SKM-1 (cell line): ENCODE data around the gene EDN2.

Source experiments
- DNase-seq: peaks from one replicate; lab custom pipeline; 2025; ENCODE audit not compliant: unreplicated experiment; lab: John Stamatoyannopoulos, UW

Gene EDN2

DNA sequence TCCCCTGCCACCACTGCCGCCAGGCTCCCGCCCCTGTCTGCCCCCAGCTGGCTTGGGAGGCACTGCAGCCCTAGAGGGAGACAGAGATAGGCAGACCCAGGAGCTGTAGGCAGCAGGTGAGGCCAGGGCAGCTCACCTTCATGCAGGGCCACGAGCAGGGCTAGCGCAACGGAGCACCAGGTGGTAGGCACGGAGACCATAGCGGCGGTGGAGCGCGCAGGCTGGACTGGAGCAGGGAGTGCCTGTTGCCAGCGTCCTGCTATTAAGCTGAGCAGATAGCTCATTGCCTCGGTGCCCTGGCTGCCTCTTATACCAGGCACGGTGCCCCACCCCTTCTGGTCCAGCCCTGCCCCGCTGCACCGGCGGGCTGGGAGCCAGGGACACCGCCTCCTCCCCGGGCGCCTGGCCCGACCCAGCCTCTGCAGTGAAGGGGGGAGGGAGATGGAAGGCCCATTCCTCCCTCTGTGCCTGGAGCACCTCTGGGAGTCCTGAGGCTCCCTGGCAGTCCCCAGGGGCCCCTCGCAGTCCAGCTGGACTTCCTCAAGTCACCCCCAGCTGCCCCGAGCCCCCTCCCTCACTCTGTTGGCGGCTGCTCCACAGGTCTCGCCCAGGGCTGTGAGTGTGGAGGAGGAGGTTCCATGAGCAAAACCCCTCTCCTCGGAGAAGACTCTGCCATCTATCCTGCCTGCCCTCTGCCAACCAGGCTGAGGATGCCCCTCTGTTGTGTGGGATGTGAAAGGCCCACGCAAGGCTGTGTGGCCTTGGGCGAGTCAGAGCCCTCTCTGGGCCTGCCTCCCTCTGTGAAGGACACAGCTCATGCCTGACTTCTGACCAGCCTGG, at the start of gene EDN2:
TSS of gene EDN2 (minus strand) at position 282 of the 840 bp plus-strand sequence. CDS start at position 200, 82 bp downstream.
- no peak for DNase-seq

DNA sequence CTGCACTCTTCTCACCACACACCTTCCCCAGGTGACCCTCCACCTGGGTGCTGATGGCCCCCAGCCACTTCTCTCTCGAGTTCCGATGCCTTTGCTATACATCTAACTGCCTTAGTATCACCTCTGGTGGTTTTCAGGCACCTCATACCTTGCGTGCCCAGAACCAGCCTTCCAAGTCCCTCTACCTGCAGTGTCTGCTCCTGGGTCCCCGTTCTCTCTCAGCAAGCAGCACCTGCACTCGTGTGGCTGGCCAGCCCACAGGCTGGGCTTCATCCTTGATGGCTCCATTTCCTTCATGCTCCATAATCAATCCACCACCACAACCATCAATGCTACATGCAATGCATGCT, 49.2 kb upstream of the EDN2 start:
- DNase-seq = no peak

DNA sequence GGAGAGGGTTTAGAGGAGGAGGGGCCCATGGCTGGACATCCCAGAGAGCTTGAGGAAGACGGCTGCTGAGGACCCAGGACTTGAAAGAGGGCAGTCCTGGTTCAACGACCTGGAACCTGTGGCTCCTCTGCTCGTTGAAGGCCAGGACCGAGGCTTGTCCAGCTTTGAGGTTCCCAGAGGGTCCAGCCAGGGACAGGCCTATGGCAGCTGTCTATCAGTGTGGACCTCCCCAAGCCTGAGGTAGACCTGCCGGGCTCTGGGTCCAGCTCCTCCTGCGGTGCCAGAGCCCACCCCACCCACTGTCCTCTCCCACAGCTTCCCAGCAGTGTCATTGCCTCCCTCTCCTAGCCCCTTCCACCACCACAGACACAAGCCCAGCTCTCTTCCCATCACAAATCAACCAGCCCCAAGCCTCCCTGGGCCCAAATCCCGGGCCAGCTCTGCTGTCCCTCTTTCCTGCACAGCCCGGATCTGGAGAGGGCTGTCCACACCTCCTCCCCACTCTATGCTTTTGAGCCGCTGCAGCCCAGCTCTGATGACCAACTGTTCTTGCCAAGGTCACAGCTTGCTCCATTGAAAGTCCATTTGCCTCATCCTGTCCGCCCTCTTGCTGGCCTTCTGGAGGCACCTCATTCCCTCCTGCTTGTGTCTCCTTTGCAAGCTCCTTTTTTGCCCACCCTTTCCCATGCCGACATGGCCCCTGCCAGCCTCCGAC, 48.7 kb upstream of the EDN2 start:
- no peak for DNase-seq

DNA sequence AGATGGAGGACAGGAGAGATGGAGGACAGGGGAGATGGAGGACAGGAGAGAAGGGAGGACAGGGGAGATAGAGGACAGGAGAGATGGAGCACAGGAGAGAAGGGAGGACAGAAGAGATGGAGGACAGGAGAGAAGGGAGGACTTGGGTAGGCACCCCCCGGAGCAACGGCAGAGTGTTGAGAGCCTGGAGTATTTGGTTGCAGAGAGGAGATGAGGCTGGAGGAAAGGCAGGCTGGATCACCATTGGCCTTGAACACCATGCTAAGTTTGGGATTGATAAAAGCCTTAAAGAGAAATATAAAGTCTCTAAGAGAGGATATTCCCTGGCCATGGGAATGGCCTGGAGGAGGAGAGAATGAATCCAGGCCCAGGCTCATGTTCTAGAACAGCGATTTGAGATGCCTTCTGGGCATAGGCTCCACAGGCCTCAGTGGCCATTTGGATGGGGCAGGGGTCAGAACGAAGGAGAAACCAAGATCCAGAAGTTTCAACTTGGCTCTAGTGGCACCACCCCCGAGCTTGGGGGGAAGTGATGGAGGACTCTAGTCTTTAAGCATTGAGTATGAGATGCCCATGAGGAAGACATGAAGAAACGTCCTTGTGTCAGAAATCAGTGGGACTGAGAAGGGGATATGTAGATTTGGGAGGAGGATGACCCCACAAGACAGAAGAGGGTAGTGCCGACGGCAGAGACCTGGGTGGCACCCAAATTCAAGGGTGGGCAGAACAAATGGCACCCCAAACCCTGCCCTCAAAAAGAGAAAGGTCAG, 47.9 kb upstream of the EDN2 start:
- DNase-seq = no peak

DNA sequence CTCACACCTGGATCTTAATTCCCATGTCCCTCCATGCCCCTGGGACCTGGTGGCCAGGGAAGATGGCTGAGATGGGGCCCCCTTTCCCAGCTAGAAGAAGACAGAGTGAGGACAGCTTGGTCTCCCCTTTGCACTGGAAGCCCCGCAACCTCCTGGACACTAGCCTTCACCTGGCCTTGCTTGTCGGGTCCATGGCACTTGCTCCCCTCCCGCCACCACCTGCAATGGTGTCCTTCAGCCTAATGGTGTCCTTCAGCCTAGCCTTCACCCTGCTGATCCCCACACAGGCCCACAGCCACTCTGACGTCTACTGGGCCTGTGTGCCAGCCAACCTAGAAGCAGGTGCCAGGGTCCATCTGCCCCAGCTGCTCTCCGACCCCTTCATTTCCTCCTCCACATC, 45.9 kb upstream of the EDN2 start:
- no peak for DNase-seq

DNA sequence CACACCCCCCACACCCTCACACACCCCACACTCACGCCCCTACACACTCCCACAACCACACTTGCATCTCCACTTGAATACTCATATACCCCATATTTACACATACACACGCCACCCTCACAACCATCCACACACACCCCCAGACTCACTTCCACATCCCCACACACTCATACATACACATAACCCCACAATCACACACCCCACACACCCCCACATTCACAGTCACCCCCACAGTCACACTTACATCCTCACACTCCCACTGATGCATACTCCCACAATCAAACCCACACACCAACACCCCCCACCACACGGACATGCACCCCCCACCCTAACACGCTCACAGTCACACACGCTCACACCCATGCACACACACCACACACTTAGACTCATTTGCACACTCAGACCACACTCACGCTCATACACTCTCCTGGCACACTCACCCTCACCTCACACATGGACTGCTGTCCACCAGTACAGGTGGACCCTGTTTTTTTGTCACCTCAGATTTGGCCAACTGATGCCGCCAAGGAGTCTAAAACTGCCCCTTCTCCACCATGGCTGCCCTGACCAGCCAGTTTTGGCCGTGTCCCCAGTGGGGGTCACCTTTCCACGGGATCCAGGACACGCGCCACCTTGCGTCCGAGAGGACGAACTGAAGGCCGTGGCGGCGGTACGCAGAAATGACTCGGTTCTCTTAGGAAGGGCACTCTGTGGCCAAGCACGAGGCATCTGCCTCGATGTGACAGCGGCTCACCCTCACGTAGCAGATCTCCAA, 45.3 kb upstream of the EDN2 start:
- DNase-seq = no peak

DNA sequence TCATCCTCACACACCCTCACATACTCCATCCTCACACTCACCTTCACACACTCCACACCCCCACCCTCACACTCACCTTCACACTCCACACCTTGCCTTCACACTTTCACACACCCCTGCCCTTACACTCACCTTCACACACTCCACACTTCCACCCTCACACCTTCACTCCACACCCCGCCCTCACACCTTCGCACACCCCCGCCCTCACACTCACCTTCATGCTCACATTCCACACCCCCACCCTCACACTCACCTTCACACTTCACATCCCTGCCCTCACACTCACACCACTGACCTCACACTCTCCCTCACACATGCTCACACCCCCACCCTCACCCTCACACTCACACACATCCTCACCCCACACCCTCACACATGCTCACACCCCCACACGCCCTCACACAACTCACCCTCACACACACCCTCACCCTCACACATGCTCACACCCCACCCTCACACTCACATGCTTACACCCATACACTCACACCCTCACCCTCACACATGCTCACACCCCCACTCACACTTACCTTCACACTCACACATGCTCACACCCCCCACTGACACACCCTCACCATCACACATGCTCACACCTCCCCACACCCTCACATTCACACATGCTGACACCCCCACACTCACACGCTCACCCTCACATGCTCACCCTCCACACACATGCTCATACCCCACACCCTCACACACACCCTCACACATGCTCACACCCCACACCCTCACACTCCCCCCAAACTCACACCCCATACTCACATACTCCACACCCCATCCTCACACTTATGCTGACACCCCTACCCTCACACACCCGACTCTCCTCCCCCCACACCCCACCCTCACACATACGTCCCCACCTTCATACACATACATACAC, 44.5 kb upstream of the EDN2 start:
- DNase-seq = no peak

DNA sequence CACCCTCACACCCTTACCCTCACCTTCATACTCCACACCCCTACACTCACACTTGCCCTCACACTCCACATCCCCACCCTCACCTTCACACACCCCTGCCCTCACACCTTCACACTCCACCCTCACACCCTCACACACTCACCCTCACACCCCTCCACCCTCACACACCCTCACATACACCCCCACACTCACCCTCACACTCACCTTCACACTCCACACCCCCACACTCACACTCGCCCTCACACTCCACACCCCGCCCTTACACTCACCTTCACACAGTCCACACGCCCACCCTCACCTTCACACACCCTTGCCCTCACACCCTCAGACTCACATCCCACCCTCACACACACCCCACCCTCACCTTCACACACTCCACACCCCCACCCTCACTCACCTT, 43.6 kb upstream of the EDN2 start:
- DNase-seq = no peak

DNA sequence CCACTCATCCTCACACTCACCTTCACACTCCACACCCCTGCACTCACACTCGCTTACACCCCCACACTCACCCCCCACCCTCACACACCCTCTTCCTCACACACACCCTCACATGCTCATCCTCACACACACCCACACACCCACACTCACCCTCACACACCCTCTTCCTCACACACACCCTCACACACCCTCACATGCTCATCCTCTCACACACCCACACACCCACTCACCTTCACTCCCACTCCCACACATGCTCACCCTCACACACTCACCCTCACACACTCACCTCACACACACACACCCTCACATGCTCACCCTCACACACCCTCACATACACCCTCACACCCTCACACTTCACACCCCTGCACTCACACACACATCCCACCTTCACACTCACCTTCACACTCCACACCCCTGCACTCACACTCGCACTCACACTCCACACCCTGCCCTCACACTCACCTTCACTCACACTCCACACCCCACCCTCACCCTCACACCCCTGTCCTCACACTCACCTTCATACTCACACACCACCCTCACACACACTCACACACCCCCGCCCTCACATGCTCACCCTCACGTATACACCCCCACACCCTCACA, 42.6 kb upstream of the EDN2 start:
- no peak for DNase-seq

DNA sequence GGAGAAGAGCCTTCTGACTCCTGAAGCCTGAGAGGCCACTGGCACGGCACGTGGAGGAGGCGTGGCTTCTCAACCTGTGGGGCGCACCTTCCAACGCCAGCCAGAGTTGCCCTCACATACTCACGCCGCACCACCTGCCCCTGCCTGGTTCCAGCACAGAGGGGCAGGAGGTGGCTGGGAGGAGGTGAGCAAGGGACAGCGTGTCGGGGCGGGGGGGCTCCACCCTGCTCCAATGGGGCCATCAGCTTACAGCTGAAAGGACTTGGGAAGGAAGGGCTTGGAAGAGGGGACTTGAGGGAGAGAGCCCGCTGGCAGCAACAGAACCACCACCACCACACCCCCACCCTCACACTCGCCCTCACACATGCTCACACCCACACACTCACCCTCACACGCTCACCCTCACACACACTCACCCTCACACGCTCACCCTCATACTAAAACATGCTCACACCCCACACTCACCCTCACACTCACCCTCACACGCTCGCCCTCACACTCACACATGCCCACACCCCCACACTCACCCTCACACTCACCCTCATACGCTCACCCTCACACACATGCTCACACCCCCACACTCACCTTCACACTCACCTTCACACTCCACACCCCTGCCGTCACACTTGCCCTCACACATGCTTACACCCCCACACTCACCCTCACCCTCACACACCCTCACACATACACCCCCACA, 41.6 kb upstream of the EDN2 start:
- no peak for DNase-seq

DNA sequence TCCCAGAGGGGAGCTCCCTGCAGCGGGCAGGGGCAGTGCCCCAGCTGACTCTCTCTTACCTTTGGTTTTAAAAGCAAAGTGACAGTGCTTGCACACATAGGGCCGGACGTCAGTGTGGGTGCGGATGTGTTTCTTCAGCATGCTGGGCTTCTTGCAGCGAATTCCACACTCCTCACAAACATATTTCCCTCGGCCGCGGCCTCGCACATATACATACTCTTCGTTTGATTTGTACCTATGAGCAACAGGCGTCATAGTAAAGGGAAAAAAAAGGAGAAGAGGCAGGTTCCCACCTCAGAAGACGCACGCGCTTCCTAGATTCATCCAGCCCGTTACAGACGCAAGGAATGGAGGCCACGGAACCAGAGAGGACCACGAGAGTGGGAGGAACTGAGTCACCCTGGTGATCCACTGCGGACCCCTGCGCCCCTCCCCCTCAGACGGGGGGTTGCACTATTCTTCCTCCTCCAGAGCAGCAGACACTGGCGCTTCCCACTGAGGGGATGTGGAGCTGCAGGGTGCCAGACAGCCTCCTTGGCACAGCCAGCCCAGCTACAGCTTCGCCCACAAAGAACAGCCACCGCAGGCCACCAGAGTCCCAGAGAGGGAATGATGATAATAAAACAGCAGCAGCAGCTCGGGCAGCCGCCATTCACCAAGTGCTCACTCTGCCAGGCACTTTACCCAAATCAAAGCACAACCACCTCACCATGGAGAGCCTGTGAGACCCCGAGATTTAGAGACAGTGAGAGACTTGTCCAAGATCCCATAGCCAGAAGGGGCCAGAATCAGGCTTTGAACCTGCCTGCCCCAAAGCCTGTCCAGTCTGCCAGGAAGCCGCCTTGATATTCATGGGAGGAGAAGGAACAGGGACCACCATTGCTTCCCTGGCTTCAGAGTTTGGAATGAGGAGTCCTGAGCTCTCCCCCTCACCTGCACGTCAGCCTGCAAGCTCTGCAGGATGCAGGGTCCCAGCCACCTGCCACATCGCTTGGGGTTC, 40.5 kb upstream of the EDN2 start:
- no peak for DNase-seq

DNA sequence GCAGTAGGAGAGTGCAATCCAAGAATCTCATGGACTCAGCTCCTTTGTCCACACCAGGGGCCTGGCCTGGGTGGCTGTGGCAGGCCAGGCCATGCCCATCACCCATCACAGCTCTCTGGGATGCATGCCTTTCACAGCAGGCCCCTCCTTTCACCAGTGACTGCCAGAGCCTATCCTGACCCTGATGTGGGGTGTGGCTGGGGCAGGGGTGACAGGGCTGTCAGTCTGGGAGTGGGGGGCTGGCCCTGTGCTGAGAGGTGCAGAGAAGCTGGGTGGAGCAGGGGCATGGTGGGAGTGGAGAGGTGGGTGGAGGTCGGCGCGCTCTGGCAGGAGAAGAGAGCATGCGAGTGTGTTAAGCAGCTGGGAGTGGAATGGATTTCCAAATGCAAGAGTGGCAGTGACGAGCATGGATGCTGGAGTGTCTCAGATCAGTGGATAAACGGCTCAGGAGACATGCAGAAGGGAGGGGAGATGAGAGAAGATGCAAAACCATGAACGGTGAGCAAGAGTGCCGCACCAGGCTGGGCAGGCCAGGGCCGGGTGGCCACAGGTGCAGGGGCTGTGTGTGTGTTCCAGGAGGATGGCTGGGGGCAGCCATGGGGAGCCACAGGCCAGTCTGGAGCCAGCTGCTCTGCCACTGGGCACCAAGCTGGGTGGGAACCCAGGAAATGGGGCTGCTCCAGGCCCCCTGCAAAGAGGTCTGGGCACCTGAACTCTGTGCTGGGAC, 39.6 kb upstream of the EDN2 start:
- no peak for DNase-seq

DNA sequence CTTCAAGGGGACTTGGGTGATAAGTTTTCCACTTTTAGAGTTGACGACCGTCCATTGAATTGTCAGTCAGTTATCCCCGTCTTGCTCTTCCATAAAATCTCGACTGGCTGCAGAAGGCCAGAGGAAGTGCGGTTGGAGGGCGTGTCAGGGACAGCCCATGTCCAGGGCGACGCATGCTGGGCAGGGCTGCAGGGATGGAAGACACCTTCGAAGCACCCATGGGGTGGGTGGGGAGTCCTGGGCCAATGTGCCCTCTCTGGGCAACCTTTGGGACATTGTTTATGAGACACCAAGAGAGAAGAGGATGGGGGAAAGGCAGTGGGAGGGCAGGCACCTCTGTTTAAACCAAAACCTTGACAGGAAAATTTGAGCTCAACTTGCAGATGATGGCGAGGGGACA, 38.6 kb upstream of the EDN2 start:
- no peak for DNase-seq

DNA sequence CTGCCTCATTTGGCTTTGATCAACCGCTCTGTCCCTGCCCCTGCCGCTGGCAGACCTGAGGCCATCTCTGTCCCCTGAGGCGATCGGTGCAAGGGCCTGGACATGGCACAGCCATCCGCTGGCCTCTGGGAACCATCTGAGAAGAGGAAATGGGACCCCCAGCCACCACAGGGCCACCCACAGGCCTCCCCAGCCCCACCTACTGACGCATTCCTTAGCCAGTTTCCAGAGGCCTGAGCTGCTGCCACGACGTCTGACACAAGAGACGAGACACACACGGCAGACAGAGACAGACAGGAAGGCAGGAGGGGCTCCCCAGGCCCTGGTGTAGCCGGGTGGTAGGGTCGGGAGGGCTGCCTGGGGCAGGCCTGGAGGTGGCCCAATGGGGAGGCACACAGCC, 37.3 kb upstream of the EDN2 start:
- no peak for DNase-seq

DNA sequence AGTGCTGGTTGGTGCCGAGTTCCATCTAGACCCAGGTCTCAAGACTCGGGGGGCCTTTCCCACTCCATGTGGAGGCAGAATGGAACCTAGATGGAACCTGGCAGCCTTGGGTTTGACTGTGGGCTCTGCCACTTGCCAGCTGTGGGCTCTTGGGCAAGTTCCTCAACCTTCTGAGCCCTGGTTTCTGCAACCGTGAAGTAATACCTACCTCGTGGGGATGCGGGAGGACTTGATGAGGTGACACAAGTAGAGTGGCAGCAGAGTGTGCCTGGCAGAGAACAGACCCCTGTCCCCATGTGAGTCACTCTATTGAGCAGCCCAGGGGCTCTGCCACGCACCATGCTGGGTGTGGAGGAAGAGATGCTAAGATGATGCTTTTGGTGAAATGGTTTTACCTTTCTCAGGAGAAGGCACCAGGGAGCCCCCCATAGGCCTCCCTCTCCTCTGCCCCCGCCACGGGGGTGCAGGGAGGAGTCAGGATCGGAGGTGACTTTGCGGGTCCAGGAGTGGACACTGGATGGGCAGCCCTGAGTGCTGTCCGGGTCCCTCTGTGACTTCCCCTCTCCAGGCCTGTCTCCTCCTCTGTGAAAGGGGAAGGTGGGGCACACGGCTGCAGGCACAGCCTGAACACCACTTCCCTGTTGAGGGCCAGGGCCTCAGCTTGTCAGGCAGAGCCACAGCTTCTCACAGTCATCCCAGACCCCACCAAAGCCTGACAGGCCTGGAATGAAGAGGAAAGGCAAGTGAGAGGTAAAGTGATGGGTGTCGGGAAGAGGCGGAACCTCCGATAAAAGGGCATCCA, 36.7 kb upstream of the EDN2 start:
- DNase-seq = peak; percentile 36

DNA sequence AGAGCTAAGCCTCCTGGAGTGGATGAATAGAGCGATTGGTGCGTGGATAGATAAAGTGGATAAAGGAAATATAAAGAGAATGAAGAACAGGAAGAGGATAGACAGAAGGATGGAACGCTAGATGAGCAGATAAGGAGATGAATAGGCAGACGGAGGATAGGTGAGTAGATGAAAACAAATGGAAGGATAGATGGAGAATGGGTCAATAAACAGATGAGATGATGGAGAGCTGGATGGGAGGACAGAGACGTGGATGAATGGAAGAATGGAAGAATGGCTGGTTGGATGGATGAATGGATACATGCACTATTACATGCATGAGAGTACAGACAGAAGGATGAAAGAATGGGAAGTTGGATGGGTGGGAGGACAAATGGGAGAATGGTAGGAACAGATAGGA, 35.2 kb upstream of the EDN2 start:
- no peak for DNase-seq
